HepG2 (cell line): Measurements from ENCODE around the gene PRUNE1. TPM values are rescaled to one million over a fixed set of nuclear protein-coding genes. Genes with fewer than 3 reads are reported as not detected.

Experiments
- ATAC-seq: fragments of 200-7000 bp; cut with Tn5 transposase; 3 replicates; pipeline ENCODE4 v1.9.1; 2020; ENCODE audit warnings: mild to moderate bottlenecking, moderate library complexity
- BruUV-seq: library from RNA; stranded (reverse); fragments of 400-500 nt; replicated peaks from 2 replicates; lab custom pipeline; 2021; lab: Mats Ljungman, UMichigan
- CTCF ChIA-PET: fragments of 300-600 bp; formaldehyde crosslinking; extraction: SDS; loops from one replicate; lab custom pipeline; 2021; ENCODE audit warnings: low total read pairs, inconsistent platforms, low intra/inter-chr PET ratio; lab: Yijun Ruan, JAX
- POLR2A ChIA-PET: fragments of 350-600 bp; sonication (Branson Sonifier 250); formaldehyde crosslinking; loops from one replicate; lab custom pipeline; 2020; ENCODE audit warnings: antibody characterized with exemption, inconsistent platforms; lab: Yijun Ruan, JAX
- DNase-seq: peaks from one replicate; pipeline ENCODE4 v3.0.0-alpha.2; 2015; ENCODE audit warnings: low spot score
- FAIRE-seq: peaks from 3 replicates; lab custom pipeline; 2011; peaks lifted over from hg19 to GRCh38; lab: Jason Lieb, UNC
- H2AFZ ChIP-seq: one replicate; pipeline ENCODE4 v1.6.1; 2011; ENCODE audit warnings: low read length, inconsistent platforms
- H3K27ac ChIP-seq: fragments of 300-600 bp; 3 replicates; pipeline ENCODE4 v1.8.0; 2011; ENCODE audit warnings: mixed run types, mild to moderate bottlenecking, mixed read lengths, low read length, inconsistent platforms; ENCODE audit not compliant: insufficient read depth; ENCODE audit errors: extremely low read length
- H3K27me3 ChIP-seq, 2 experiments: fragments of 200-600 bp in 1 of 2; 2 replicates in 1 of 2; 3 replicates in 1 of 2; pipeline versions ENCODE4 v1.6.0 to v1.8.0; 2011; ENCODE audit warnings: low read length in 2 of 2, mild to moderate bottlenecking in 2 of 2, moderate library complexity in 2 of 2, inconsistent platforms in 1 of 2; ENCODE audit not compliant: insufficient read depth in 2 of 2, control insufficient read depth in 1 of 2
- H3K36me3 ChIP-seq, 2 experiments: fragments of 200-600 bp in 1 of 2; replicated peaks in 1 of 2; 2 replicates in 1 of 2; 3 replicates in 1 of 2; pipeline versions ENCODE4 v1.5.1 to v1.8.0; 2011; ENCODE audit warnings: low read length in 2 of 2, inconsistent platforms in 1 of 2; ENCODE audit not compliant: insufficient read depth in 2 of 2, control insufficient read depth in 1 of 2
- H3K4me1 ChIP-seq: 2 replicates; pipeline ENCODE4 v1.5.1; 2012; ENCODE audit warnings: low read length, inconsistent platforms; ENCODE audit not compliant: insufficient read depth
- H3K4me2 ChIP-seq: 2 replicates; pipeline ENCODE4 v1.6.0; 2011; ENCODE audit warnings: low read depth, low read length, inconsistent platforms
- H3K4me3 ChIP-seq, 3 experiments: fragments of 200-600 bp in 1 of 3; sonication (generic), shearing (Covaris generic) in 1 of 3; replicated peaks in 1 of 3; 2 replicates each; pipeline ENCODE4 v1.5.1; 2011 to 2016; ENCODE audit warnings: low read length in 3 of 3, inconsistent platforms in 2 of 3, low read depth in 2 of 3, mild to moderate bottlenecking in 2 of 3, control low read depth in 1 of 3, mixed read lengths in 1 of 3; ENCODE audit not compliant: insufficient read depth in 1 of 3
- H3K79me2 ChIP-seq: one replicate; pipeline ENCODE4 v1.6.1; 2011; ENCODE audit warnings: low read length, inconsistent platforms; ENCODE audit not compliant: insufficient read depth
- H3K9ac ChIP-seq: 2 replicates; pipeline ENCODE4 v1.6.0; 2011; ENCODE audit warnings: mild to moderate bottlenecking, low read depth, low read length, inconsistent platforms; ENCODE audit not compliant: insufficient read depth
- H3K9me3 ChIP-seq: 2 replicates; pipeline ENCODE4 v1.5.1; 2012; ENCODE audit warnings: mild to moderate bottlenecking, low read length
- H4K20me1 ChIP-seq: 2 replicates; pipeline ENCODE4 v1.6.0; 2011; ENCODE audit warnings: inconsistent platforms, mild to moderate bottlenecking, low read length, moderate library complexity; ENCODE audit not compliant: insufficient read depth
- POLR2A ChIP-seq, 2 experiments: IDR thresholded peaks; 2 replicates each; pipeline ENCODE4 v1.6.1; 2011; ENCODE audit warnings: low read depth in 2 of 2, low read length in 2 of 2, mild to moderate bottlenecking in 1 of 2, moderate library complexity in 1 of 2; ENCODE audit not compliant: insufficient read depth in 1 of 2
- SMAD3 ChIP-seq: sonication (generic); formaldehyde crosslinking; IDR thresholded peaks from 2 replicates; pipeline ENCODE4 v1.4.0; 2020; ENCODE audit warnings: missing genetic modification reagents
- TRIM24 ChIP-seq: sonication (generic); formaldehyde crosslinking; IDR thresholded peaks from 2 replicates; pipeline ENCODE4 v1.8.0; 2022; ENCODE audit warnings: mild to moderate bottlenecking, missing genetic modification reagents
- YY1 ChIP-seq: IDR thresholded peaks from 2 replicates; pipeline ENCODE4 v1.6.1; 2011; ENCODE audit warnings: low read length, low read depth, moderate library complexity, mild to moderate bottlenecking; ENCODE audit not compliant: insufficient read depth, insufficient replicate concordance
- ZFYVE20 ChIP-seq: sonication (generic); formaldehyde crosslinking; IDR thresholded peaks from 2 replicates; pipeline ENCODE4 v1.8.0; 2023; ENCODE audit warnings: low read depth, mild to moderate bottlenecking, moderate library complexity, missing genetic modification reagents, borderline replicate concordance
- ZNF572 ChIP-seq: sonication (generic); formaldehyde crosslinking; IDR thresholded peaks from 2 replicates; pipeline ENCODE4 v1.5.1; 2020; ENCODE audit warnings: mild to moderate bottlenecking, missing genetic modification reagents
- in situ Hi-C: cut with HindIII; loops from 2 replicates; pipeline ENCODE4 v1.10.0; 2017; ENCODE audit warnings: low pct_unique_long_range_greater_than_20kb; ENCODE audit not compliant: extremely low pct_ligation_motif_present
- intact Hi-C: fragments of 100-400 bp; cut with micrococcal nuclease; formaldehyde crosslinking; loops from one replicate; pipeline ENCODE4 v1.10.0; 2022; ENCODE audit not compliant: unreplicated experiment
- polyA plus RNA-seq, 8 experiments: library from polyadenylated mRNA; depleted of rRNA in 3 of 8; stranded (reverse) in 7 of 8; unstranded in 1 of 8; fragments of >200 nt; fragmentation: Illumina TruSeq in 4 of 8; extraction: Trizol in 4 of 8; gene quantifications; 2 replicates each; pipeline versions ENCODE4 v1.2.1 to v1.2.3, GENCODE V29; 2011 to 2016; ENCODE audit warnings: low read depth in 4 of 8, missing spikeins in 1 of 8, mixed read lengths in 1 of 8; ENCODE audit not compliant: insufficient read depth in 1 of 8
- total RNA-seq, 5 experiments: library from RNA; depleted of rRNA; stranded (reverse); fragments of >200 nt; fragmentation: Illumina TruSeq; extraction: Trizol; gene quantifications; 2 replicates each; pipeline ENCODE4 v1.2.3, GENCODE V29; 2016; ENCODE audit warnings: low read depth in 1 of 5
- TF ChIP-seq, protein P1 (sequence below): sonication (generic); formaldehyde crosslinking; IDR thresholded peaks from 2 replicates; pipeline ENCODE4 v1.8.0; 2022; ENCODE audit warnings: mild to moderate bottlenecking, missing genetic modification reagents, moderate library complexity
- TF ChIP-seq, protein P2 (sequence below): sonication (generic); formaldehyde crosslinking; IDR thresholded peaks from 2 replicates; pipeline ENCODE4 v1.4.0; 2020; ENCODE audit warnings: mild to moderate bottlenecking, missing genetic modification reagents

Gene PRUNE1
- total and polyA plus RNA-seq, 2 of the 13 experiments (the other 11 are each of a cell fraction or from before 2014, with no cell fraction given): 19.0 to 31.9 TPM

DNA sequence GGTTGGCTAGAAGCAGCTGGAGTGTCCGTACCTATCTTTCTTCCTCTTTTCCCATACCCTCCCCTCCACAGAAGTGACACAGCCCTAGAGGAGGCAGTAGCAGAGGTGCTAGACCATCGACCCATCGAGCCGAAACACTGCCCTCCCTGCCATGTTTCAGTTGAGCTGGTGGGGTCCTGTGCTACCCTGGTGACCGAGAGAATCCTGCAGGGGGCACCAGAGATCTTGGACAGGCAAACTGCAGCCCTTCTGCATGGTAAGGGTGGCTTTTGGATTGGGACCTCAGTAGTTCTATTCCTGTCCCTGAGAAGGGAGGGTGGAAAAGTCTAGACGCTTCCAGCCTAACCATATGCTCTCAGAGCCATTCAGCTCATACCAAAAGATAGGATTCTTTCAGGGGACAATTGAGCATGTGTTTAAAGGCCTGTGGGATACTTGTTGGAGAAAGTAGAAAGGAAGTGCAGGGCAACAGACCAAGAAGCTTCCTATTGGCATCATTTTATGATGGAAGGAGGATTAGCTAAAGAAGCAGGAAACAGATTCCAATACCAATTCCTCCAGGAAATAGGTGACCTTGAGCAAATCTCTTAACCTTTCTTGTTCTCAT is 16.4 kb downstream of the PRUNE1 start (continued):
- TF ChIP-seq SMAD3 (CRISPR knock-in tag): no peak
- TF ChIP-seq POLR2A (IDR thresholded peaks at IDR 0.05; ENCODE audit: insufficient read depth in 1 of 2, low read depth in 2 of 2, low read length in 2 of 2): no peak
- no peak for TF ChIP-seq TRIM24 (CRISPR knock-in tag)
- no peak for TF ChIP-seq ZNF572 (CRISPR knock-in tag)
- TF ChIP-seq, protein P1, sequence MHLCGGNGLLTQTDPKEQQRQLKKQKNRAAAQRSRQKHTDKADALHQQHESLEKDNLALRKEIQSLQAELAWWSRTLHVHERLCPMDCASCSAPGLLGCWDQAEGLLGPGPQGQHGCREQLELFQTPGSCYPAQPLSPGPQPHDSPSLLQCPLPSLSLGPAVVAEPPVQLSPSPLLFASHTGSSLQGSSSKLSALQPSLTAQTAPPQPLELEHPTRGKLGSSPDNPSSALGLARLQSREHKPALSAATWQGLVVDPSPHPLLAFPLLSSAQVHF (CRISPR knock-in tag): no peak
- TF ChIP-seq YY1: peak; percentile 33
- TF ChIP-seq, protein P2, sequence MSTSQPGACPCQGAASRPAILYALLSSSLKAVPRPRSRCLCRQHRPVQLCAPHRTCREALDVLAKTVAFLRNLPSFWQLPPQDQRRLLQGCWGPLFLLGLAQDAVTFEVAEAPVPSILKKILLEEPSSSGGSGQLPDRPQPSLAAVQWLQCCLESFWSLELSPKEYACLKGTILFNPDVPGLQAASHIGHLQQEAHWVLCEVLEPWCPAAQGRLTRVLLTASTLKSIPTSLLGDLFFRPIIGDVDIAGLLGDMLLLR (CRISPR knock-in tag): no peak

DNA sequence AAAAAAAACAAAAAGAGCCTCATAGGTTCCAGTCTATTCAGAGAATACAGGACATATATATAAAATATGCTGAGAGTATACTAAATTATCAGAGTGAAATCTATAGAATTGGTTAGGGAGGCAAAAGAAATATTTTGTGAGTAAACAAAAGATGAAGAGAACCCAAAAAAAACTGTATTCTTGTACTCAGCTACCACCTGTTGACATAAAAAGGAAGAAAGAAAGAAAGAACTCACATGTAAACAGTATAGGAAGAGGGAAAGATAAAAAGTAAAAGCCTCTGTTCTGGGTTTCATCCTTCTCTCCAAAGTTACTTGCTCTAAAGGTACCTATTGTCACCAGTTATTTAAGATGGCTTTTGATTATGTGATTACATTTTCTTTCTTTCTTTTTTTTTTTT is 18.2 kb downstream of the PRUNE1 start:
- H3K79me2 ChIP-seq: no peaks in the 10 kb centered on the region
- no peak overlapping the region for H3K27ac ChIP-seq
- TF ChIP-seq ZFYVE20: no peak
- H3K4me3 ChIP-seq: no peak overlapping the region
- POLR2A ChIA-PET: no interaction called here
- no peaks in the 10 kb centered on the region for H4K20me1 ChIP-seq
- BruUV-seq: no TSS peak
- in situ Hi-C loops (no loop called here), intact Hi-C loops (no loop called here)
- no peak overlapping the region for H3K4me2 ChIP-seq
- H3K4me1 ChIP-seq: no peaks in the 10 kb centered on the region
- no peaks in the 10 kb centered on the region for H3K9me3 ChIP-seq
- H3K36me3 ChIP-seq: peaks cover 10 to 52% of the 10 kb centered on the region in 2 experiments
- FAIRE-seq (no peak), ATAC-seq (no peak), DNase-seq (no peak)
- H3K27me3 ChIP-seq: no peaks in the 10 kb centered on the region
- no peak overlapping the region for H2AFZ ChIP-seq
- H3K9ac ChIP-seq: no peak overlapping the region
- CTCF ChIA-PET: no interaction called here
